NCI-H2029 (cell line): ENCODE measurements around the gene SYT15B.
"Not testable (repeated sequence)": the region's sequence is repeated elsewhere in the genome, so short reads cannot be mapped to it uniquely, and the experiment has no call there.

ENCODE experiments used
- DNase-seq: peaks from one replicate; lab custom pipeline; 2025; lab: John Stamatoyannopoulos, UW

The SYT15B gene

DNA sequence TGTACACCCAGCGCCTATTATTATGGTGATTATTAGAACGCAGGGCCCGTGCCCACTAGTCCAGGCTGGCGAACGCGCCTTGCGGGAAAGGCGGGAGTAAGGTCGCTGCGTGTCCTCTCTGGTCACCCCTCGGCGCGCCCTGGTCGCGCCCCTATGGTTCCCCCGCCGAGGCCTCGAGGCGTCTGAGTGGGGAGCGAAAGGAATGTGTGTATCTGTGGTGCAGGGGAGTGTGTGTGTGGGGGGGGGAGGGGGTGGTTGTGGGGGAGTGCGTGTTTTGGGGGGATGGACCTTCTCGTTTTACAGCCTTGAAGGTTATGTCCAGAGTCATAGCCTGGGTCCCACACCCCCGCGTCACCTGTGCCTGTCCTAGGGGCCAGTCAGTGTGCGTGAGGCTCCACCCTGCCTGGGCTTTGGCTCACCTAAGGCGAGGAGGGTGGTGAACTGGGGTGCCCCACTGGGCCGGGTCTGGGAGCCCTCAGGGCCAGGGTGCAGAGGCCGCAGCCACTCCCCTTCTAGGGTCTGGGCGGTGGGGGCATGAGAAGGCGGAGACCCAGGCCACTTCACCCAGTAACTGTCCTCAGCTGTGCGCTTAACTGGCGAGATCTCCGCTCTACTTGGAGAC, at the start of gene SYT15B:
Gene SYT15B, minus strand, starts transcription at position 39 of the 622 bp plus-strand sequence. CDS start 952 bp downstream, outside the sequence.
- DNase-seq: not testable (repeated sequence)

DNA sequence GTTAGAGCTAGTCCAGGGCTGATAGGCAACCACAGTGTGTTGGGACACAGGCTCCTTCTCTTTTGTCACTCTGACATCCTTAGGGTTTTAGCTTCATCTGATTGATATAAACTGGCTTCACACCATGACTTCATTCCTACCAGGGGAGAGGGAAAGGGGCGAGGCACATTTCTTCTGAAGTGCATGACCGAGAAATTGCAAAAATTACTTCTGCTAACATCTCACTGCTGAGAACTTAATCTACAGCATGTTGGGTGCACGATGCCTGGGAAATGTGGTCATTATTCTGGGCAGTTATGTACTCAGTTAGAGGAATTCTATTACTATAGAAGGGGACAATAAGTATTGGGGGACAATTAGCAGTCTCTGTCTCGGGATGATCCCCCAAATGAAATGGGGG, 16.2 kb upstream of the SYT15B start:
- DNase-seq: not testable (repeated sequence)

DNA sequence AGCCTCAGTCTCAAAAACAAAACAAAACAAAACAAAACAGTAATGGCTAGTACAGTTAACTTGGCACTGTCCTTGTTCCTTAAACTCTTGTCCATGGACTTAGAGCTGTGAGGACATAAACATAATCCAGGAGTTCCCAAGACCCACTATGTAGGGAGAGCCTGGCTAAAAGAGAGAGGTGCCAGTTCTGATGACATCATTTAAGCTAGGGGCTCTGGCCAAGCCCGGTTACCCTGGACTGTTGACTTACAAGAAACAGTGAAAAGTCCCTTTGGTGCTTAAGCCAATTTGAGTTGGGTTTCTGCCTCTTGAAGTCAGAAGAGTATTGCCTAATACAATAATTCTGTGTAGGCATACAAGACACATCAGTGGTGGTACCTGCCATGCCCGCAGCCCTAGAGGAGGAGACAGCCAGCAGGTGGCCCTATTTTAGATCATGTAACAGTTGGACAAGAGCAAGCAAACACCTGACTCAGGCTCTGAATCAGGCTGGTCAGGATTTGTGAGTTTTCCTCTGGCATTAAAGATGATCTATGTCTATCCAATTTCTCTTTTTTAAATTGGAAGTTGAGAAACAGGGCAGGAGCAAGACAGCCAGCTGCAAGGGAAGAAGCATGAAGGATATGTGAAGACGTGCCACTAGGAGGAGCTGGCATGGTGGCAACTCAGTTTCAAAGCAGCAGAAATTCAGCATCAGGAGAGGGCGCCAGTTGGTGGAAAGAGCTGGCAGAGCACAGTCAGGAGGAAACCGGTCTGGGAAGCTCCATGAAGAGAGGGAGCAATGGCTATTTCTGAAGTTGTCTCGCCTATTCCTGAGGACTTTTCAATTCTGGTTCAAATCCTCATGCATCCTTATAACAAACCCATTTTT, 12.2 kb upstream of the SYT15B start:
- DNase-seq: peak; percentile 15

DNA sequence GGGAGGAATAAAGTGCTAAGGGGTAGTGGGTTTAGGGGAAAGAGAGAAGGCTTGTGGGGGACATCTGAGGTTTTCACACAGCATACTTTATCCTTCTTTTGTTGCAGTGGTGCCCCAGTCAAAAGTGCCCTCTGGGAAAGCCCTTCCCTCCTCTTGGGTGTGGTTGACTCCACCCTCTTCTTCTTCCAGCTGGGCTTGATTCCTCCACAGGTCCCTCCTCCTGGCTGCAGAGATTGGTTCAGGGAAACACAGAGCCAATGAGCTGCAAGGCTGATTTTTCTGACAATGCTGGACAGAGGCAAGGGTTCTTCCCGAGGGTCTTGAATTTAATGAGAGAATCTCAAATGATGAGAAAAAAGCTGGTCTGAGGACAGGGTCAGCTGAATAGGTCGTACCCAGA, 7.4 kb upstream of the SYT15B start:
- not testable (repeated sequence) for DNase-seq

DNA sequence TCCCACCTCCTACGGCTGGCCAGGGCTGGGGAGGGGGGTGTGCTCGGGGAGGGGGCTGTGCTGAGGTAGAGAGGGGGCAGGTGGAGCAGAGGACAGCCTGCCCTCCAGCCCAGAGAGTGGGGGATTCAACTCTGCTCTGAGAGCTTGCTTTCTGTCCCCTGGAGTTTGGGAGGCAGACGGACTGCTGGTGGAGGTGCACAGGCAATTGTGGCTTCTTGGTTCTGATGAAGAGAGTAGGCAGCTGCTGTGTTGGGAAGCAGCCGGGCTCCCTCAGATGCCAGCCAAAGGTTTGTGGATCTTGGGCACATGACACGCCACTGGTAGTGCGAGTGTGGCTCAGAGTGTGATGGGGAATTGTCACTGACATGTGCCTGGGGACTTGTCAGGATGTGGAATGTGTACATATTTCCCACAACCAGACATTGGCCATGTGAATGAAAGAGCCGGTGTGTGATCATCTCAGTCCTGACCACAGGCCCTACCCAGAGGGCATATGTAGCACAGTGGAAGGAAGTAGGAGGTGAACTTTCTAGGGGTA, 5.3 kb upstream of the SYT15B start:
- DNase-seq: not testable (repeated sequence)

DNA sequence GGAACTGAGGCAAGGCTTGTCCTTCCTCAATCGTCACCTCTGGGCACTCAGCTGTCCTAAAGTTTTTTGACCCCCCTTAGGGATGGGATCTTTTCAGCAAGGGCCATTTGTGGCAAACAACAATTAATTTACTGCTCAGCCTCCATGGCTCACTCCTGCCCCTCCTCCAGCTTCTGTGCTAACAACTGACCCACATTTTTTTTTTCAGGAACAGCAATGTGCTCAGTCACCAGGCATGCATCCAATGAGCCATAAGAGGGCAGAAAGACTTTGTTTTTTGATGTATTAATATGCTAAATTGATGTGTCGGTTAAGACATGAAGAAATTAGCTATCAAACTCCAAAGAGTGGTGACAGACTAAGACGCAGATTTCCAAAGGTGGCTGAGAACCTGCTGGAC, 4.7 kb upstream of the SYT15B start:
- DNase-seq: not testable (repeated sequence)

DNA sequence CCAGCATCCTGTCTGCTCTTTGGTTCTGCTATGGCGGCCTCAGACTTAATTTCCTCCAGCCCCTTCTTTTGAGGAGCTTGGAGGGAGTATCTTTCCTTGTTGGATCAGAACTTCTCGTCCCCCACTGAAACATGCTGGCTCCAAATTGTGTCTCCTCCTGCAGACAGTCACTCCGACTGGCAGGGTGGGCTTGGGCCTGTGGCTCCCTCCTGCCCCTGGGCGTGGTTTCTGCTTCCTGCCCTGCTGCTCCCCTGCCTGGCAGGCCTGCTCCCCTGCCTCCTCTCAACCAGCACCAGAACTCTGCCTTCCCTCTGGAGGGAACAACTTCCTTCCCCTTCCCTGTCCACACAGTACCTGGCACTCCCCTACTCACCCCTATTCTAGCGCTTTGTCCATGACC, 3.8 kb upstream of the SYT15B start:
- DNase-seq: not testable (repeated sequence)

DNA sequence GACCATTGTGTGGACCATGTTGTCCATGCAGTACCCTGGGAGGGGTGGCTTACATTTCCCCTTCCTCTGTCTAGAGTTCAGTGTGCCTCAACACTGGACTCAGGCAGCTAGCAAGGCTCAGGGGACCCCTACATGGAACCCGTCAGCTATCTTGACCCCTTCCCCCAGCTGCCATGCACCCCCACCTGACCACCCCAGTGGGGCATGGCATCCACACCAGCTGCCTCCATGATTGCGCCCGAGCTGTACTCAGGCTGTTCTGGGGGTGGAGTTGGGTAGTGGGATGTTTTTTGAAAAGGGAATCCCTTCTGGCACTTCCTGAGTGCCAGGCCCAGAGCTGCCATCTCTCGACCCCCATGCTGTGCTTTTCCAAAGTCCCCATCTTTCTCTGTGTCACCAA, 1.8 kb upstream of the SYT15B start:
- DNase-seq: not testable (repeated sequence)

DNA sequence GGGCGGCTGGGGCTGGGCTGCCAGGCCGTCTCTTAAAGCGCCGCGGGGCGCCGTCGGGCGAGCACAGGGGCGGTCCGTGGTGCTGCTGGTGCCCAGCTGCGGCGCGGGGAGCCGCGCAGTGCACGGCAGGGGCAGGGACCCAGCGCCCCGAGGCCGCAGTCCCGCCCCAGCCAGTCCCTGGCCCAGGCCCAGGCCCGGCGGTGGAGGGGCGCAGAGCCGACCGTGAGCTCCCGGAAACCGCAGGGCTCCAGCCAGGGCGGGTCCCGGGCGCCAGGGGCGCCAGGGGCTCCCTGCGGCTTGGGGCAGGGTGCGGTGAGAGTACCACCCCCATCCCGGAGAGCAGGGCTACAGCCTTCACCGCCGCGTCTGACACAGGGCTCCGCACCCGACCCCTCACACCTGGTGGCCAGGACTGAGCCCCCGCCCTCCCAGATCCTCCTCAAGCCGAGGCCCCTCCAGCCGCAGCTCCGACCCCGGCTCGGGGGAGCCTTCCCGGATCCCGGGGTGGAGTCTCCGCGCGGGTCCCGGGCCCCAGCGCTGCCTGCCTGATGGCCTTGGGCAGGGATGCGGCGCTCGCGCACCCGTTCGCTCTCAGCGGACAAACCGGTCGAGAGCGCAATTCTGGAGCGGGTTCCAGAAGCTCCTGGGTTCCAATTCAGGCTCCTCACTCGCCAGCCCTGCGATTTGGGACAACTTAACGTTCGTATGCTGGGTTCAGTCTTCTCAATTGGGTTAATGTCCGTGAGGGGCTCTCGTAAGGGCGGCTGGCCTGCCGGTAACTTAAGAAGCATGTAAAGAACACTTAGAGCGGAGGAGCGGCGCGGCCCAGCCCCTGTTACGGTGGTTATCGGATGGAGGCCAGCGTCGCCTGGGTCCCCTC, 478 bp downstream of the SYT15B start:
- DNase-seq: not testable (repeated sequence)

DNA sequence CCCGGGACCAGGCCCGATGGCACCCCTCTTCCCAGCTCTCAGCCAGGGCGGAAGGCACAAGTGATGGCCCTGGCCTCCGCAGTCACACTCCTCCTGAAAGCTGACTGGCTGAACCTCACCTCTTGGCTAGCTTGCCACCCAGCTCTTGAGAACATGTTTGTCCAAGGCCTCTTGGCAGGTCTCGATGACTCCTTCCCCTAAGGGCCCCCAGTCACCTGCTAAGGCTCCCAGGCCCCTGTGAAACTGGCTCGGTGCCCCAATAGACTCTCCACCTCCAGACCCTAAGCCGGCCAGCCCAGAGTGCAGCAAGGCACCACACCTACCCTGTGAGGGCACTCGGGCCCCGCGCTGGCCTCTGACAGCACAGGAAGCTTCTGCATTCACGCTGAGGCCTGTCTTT, 4.5 kb downstream of the SYT15B start:
- DNase-seq: not testable (repeated sequence)

DNA sequence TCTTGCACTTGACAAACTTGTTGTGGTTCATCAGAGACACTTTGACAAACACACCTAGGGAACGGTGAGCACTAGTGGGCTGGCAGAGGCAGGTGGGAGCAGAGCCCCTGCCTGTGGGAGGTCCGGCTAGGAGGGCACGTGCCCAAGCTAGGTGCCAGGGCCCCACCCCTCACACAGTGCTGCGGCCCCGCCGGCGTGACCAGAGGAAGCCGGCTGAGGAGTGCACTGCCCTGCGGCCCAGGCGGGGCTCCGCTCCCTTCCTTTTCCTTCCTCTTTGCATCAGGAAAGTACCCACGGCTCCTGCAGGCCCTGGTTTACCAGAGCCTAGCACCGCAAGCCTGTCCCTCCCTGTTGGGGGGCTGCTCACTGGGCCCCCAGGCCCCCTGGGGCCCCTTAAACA, 7.2 kb downstream of the SYT15B start:
- DNase-seq: not testable (repeated sequence)

DNA sequence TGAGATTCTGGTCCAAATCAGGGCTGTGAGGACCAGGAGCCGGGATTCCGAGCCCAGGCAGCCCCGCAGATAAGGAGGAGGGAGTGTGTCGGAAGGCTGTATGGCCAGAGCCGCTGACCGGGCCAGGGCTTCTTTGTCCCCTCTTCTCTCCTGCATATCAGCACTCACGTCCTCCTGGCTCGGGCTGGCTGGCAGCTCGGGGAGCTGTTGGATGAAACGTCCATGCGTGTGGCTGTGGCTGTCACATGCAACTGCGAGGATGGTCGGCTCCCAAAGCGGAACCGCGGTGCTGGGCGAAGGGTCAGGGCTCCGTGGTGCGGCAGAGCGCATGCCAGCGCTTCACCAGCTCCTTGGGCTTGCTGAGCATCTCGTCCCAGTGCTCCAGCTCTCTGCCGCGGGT, 9.5 kb downstream of the SYT15B start:
- not testable (repeated sequence) for DNase-seq

DNA sequence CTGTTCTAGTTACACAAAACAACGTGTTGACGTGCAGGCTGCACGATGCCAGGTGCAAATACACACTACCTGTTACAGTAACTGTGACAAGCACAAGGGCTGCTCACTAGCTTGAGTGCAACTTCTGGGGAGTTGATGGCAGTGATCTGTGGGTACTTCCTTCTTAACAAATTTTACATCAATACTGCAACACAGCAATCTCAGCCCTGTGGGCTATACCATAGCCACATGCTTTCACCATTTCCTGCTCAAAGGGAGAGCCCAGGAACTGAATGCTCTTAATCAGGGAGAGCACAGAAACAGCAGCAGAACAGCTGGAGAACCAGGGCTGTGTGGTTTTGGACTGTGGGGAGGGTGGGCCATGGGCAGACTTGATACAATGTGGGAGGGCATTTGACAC, 10.2 kb downstream of the SYT15B start:
- not testable (repeated sequence) for DNase-seq

DNA sequence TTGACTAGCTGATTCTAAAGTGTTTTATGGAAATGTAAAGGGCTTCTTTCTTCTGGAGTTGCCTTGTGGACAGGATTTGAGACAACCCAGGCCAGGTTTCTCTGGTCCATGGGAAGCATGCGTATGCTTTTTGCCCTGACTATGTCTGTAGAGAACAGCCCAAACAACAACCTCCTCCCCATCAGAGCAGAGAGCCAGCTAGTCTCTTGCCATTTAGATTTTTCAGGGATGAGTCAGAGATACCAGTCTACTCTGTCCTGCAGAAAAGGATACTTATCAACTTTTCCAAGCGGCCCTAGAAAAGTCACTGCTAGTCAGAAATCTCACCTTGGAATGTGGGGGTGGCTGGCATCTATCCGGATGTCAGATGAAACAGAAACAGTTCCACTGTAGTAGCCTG, 11.6 kb downstream of the SYT15B start:
- not testable (repeated sequence) for DNase-seq

DNA sequence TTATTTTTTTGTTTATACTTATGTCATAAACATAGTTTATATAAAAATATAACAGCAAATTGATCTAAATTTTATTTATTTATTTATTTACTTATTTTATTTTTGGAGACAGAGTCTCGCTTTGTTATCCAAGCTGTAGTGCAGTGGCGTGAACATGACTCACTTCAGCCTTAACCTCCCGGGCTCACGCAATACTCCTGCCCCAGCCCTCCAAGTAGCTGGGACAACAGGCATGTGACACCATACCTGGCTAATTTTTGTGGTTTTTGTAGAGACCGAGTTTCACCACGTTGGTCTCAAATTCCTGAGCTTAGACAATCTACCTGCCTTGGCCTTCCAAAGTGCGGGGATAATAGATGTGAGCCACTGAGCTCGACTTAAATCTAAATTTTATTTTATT, 13.0 kb downstream of the SYT15B start:
- not testable (repeated sequence) for DNase-seq

DNA sequence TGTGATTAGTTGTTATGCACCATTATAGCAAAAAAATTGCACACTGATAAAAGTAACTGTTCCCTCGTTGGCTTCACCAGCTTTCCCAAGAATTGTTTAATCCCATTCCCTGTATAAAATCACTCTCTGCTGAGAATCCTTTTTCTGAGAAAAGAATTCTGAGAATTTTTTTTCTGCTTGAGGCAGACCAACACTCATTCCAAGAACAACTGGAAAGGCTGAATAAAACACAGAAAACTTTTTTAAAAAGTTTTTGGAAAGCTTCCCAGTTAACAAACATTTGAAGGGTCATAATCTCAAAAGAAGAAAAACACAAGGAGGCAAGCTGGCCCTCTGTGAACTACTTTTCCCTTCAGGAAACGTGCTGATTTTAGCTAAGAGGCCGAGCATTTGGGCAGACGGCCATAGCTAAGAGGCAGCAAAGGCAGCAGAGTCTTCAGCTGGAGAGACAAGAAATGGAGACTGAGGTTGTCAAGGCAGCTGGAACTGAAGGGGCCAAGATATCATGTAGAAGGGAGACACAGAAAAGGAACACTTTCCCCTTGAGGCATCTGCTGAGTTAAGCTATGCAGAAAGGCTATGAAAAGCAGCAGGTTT, 16.5 kb downstream of the SYT15B start:
- DNase-seq: not testable (repeated sequence)

DNA sequence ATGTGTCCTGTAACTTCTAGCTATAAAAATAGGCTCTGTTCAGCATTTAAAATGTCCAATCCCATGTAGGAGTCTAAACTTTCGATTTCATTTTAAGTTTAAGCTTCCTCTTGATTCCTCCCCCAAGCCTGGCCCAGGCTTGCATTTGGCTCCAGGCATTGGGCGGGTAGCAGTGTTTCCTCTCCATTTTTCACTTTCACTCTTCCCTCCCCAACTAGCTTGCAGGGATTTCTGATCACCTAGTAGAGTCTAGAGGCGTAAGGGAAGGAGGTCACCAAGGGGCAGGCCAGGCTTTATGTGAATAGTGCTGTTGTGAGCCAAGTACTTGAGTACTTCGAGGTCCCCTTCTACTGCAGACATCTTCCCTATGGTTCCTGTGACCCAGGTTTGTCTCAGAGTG, 18.5 kb downstream of the SYT15B start:
- not testable (repeated sequence) for DNase-seq

DNA sequence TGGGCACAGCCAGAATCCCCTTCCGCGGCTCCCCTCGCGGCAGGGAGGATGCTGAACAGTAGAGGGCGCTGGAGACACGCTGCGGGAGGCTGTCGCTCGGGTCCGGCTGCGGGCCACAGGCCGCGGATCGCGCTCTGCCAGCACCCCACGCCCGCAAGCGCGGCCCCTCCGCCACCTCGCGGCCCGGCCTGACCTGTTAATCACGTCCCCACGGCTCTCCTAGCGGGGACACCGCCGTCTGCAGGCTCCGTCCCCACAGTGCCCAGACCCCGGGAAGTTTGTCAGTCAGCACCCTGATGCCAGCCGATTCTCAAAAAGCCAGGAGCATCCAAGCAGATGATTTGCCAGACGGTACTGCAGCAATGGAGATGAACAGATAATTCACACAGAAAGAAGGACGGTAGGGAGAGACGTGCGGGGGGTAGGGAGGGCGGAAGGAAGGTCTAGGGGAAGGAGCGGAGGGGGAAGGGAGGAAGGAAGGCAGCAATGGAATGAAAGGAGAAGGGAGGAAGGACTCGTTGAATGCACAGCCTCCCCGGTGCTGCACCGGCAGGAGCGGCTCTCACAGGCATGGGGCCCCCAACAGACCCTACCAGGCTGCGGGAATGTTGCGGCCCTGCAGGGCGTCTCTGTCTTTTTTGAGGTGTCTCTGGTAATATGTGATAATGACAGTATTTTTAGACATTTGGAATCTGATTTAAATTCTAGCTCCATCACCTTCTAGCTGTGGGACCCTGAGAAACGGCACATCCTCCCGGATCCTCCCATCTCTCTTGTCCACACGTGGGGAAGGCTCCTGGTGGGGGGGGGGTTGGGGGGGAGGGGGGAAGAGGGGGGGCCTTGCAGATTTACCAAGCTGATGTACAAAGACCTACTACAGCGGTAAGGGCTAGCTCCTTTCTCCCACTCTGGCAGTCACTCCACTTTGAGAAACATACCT, 19.5 kb downstream of the SYT15B start:
- DNase-seq: not testable (repeated sequence)

DNA sequence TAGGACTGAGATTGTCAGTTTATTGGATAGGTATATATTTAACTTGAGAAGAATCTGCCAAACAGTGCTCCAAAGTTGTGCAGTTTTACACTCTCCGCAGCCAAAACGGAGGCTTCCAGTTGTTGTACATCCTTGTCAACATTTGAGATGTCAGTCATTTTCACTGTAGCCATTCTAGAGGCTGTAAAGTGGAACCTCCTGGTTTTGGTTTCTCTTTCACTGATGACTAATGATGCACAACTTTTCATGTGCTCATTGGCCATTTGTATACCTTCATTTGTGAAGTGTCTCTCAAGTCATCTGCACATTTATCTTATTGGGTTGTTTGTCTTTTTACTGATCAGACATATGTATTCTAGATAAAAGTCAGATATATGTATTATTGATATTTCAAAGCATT, 22.5 kb downstream of the SYT15B start:
- DNase-seq: not testable (repeated sequence)

DNA sequence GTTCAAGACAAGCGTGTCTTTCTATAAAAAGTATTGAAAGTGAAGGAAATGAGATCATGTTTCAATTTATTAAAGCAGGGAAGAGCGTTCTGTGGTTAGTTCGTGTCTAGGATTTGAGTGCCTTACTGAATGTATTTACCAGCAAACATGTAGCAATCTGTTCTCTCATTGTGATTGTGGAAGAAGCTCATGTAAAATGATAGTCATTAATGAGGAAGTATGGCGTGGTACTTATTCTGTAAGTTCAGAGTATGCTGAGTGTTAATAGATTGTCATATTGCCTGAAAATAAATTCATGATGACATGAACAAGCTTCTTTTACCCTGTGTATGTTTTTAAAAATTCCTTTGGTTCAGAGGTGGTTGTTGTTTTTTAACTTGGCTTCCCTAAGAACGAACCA, 32.5 kb downstream of the SYT15B start:
- DNase-seq: not testable (repeated sequence)
